Peyer's patch (tissue), 4 donors: ENCODE measurements around the gene ST6GAL2.

ENCODE experiments used
- CTCF ChIP-seq, 6 experiments: fragments of 450-650 bp in 4 of 6; fragments of 200-600 bp in 2 of 6; sonication (generic) in 1 of 6; IDR thresholded peaks; one replicate each; pipeline ENCODE4 v1.5.1; 2017 to 2019; ENCODE audit warnings: antibody characterized with exemption in 6 of 6, mild to moderate bottlenecking in 3 of 6, moderate library complexity in 1 of 6
- POLR2A ChIP-seq, 2 donors: fragments of 450-650 bp; IDR thresholded peaks; one replicate each; pipeline ENCODE4 v1.5.1; 2017; ENCODE audit warnings: antibody characterized with exemption in 2 of 2, mild to moderate bottlenecking in 2 of 2, moderate library complexity in 2 of 2

GRCh38 chr2:106869512-106870275, 16.3 kb downstream of the ST6GAL2 start:
- TF ChIP-seq CTCF (IDR thresholded peaks at IDR 0.05) = no peak
- TF ChIP-seq POLR2A (IDR thresholded peaks at IDR 0.05) = no peak
